OCI-LY1 (cell line): ENCODE results near the gene CDC42BPB.

Experiments used
- CTCF ChIP-seq: fragments of 200-600 bp; sonication (generic), shearing (Covaris generic); IDR thresholded peaks from 2 replicates; pipeline ENCODE4 v1.5.1; 2017; ENCODE audit warnings: mild to moderate bottlenecking, antibody characterized with exemption, low read length, moderate library complexity, mixed read lengths
- EZH2 ChIP-seq: fragments of 200-600 bp; sonication (generic), shearing (Covaris generic); IDR thresholded peaks from 2 replicates; pipeline ENCODE4 v1.8.0; 2017; ENCODE audit warnings: borderline replicate concordance, mixed run types, mild to moderate bottlenecking, antibody characterized with exemption, low read length, moderate library complexity, mixed read lengths

GRCh38 chr14:102923925-102924486 lies 133.3 kb downstream of the CDC42BPB start:
- TF ChIP-seq CTCF: no peak
- TF ChIP-seq EZH2: no peak
